Measurements from ENCODE around the gene ZNF132.
"Not testable (repeated sequence)": the region's sequence is repeated elsewhere in the genome, so short reads cannot be mapped to it uniquely, and the experiment has no call there.

The ZNF132 gene

DNA sequence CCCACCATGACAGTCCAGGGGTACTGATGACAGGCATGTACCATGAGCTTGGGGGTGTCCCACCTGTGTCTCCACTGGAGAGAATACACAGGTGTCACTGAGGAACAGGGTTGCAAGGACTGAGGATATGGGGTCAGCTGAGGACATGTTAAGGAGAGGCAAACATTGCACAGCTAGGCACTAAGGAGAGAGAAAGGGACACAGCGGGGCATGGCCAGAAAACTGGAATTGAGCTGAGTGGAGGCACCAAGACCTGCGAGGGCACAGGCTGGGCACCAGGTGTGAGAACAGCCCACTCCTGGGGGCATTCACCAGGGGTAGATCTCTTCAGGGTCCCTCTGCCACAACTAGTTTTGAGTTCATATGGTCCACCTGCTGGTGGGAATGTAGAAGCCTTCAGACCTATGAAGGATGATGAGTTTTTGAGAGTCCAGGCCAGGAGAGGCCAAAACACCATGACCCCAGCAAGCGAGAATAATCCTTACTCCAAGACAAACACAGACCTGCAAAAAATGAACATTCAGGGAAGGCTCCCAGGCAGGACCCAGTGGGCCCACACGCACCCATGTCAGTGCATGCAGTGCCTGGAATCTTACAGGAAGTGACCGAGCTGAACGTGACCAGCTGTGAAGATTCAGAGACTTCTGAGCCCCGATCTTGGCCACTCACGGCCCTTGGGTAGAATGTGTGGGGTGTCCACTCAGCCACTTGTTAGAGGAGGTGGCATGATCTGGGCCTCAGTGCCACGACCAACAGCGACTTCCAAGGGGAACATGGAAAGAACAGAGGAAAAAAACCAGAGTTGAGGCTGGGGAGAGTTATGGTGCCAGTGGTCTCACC lies 32.9 kb downstream of the ZNF132 start:
- no peak for DNase-seq

DNA sequence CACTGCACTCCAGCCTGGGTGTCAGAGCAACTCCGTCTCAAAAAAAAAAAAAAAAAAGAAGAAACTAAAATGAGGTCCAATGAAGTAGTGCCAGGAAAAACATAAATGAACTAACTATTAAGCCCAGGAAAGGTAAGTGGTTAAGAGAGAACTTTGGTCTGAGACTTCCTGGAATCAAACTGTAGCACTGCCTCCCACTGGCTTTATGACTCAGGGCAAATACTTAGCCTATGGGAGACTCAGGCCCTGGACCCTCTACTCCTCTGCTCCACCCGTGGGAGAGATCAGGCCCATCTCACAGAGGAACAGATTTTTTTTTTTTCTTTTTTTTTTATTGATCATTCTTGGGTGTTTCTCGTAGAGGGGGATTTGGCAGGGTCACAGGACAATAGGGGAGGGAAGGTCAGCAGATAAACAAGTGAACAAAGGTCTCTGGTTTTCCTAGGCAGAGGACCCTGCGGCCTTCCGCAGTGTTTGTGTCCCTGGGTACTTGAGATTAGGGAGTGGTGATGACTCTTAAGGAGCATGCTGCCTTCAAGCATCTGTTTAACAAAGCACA lies 36.0 kb downstream of the ZNF132 start:
- DNase-seq, result not testable (repeated sequence)

DNA sequence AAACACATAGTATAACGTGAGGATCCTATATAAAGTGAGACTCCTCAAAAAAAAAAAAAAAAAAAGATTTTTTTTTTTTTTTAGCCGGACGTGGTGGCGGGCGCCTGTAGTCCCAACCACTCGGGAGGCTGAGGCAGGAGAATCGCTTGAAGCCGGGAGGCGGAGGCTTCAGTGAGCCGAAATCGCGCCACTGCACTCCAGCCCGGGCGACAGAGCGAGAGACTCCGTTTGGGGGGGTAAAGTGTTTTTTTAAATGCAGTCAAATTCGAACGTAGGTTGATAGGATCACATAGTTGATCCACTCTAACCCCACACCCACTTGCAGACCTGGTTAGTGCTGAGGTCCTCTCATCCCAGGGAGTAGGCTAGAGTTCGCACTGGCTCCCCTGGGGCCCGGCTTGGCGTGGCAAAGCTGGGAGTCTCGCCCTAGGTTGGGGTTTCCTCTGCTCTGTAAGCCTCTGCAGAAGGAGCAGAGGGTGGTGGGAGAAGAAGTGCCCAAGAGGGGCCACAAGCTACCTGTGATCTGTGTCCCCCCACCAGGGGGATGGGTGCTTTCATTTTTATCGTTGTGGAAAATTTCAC lies 38.0 kb downstream of the ZNF132 start:
- DNase-seq, result no peak

- DNase-seq, result peak; percentile 99
Measured at GRCh38 chr19:58400916-58401839, 38.8 kb downstream of the ZNF132 start.

- DNase-seq, result no peak
Measured at GRCh38 chr19:58400316-58400915, 39.5 kb downstream of the ZNF132 start.

- no peak for DNase-seq
Measured at GRCh38 chr19:58399903-58400302, 40.0 kb downstream of the ZNF132 start.

GRCh38 chr19:58398545-58398944 lies 41.4 kb downstream of the ZNF132 start:
- no peak for DNase-seq

DNA sequence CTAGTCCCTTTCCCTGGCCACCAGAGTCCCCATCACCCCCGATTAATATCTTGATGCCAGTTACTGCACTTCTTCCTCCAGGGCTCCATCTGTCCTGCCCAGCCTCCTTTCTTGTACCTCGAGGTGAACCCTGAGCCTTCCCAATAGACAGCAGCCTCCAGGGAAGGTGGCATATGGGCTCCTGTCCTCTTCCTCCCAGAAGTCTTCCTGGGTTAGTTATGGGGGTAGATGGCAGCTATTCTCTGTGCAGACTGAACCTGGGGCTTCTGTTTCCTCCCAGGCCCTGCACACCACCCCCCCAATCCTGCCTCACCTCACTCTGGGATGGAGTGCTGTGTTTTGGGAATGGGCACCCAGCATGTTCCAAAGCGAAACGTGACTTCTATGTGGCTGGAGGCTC lies 41.9 kb downstream of the ZNF132 start:
- DNase-seq, result no peak

DNA sequence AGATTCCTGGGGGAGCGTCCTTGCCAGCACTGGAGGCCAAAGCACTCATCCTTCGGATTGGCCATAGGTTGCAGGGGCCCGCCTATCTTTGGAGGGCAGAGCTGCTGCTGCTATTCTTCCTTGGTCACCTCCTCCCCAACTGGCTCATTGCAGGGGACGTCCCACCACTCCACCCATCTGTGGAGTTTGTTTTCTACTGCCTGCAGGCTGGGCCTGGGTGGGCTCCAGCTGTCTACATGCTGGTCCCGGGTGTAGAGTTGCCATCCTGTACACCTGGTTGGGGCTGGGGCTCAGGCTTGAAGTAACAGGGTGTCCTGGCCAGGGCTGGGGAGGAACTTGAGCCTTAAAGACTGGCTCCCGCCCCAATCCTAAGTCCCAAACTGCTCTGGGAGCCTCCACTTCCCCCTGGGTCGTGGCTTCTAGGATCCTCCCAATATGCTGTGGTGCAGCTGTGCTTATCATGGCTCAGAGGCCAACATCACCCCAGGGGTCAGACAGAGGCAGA lies 42.4 kb downstream of the ZNF132 start:
- DNase-seq, result no peak

GRCh38 chr19:58396691-58397532 lies 43.0 kb downstream of the ZNF132 start:
- DNase-seq, result no peak

DNA sequence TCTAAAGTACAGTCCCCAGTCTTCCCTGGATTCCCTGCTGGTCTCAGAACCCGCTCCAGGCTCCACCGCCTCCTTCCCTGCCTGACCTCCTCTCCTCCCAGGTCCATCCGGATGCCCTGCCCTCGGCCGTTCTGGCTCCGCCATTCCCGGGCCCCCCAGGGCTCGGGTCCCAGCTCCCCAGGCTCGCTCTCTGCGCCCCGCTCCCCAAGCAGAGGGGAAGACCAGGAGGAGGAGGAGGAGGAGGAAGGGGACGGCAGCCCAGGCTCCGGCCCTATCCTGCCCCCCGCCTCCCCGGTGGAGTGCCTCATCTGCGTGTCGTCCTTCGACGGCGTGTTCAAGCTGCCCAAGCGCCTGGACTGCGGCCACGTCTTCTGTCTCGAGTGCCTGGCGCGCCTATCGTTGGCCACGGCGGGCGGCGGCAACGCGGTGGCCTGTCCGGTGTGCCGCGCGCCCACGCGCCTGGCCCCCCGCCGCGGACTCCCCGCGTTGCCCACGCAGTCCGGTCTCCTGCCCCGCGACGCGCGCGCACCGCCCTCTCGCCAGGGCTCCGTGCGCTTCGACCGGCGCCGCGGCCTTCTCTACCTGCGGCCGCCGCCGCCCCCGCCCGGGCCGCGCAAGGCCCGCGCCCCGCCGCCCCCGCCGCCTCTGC lies 43.9 kb downstream of the ZNF132 start:
- no peak for DNase-seq

DNA sequence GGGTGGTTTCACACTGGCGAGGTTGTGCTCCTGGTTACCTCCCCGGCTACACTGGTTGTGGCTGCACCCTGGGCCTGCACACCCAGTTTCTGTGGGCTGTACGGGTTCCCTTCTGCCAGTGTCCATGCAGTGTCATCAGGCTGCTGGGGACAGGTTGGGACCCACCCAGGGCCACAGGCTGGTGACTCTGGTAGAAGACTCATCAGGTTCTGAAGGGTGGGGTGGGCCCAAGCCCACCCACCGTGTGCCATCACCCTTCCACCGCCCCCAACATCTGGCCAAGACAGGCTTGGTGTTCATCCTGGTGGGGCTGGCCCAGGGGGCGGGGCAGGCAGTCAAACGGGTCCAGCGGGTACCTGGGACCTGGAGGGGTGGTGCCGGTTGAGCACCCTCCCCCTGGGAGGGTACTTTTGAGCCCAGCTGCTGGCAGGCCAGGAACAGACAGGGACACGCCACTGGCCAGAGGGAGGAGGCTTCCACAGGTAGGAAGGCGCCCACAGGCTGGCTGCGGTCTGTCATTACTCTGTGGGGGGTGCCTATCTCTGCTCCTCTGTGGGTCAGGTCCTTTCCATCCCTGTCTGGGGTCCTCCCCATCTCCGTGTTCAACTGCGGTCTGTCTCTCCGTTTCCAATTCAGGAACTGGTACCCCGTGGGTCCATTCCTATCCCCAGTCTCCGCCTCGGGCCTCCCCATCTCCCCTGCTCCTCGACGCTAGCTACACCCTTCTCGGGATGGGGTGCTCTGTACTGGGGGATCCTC lies 44.6 kb downstream of the ZNF132 start, which contains the start of gene RNF225:
Gene RNF225 (plus strand): TSS at position 437 of the 759 bp plus-strand sequence. CDS start 434 bp downstream, outside the sequence.
- no peak for DNase-seq

DNA sequence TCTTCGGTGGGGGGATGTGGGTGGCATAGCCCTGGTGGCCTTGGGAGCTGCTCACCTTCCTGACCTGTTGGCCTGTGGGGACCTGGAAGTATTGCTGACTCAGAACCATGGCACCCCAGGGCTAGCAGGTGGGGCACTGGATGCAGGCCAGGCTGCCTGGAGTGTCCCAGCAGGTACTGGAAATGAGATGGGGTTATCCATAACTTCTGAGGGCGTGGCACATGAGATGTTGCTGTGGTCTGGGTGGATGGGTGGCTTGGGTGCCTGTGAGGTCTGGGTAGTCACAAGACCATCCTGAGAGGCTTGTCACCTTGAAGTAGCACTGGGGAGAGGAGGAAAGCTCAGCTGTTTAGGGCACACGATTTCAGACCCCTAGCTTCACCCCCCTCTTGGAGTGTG lies 45.1 kb downstream of the ZNF132 start:
- DNase-seq, result no peak

GRCh38 chr19:58393725-58394033 lies 46.3 kb downstream of the ZNF132 start:
- no peak for DNase-seq

DNA sequence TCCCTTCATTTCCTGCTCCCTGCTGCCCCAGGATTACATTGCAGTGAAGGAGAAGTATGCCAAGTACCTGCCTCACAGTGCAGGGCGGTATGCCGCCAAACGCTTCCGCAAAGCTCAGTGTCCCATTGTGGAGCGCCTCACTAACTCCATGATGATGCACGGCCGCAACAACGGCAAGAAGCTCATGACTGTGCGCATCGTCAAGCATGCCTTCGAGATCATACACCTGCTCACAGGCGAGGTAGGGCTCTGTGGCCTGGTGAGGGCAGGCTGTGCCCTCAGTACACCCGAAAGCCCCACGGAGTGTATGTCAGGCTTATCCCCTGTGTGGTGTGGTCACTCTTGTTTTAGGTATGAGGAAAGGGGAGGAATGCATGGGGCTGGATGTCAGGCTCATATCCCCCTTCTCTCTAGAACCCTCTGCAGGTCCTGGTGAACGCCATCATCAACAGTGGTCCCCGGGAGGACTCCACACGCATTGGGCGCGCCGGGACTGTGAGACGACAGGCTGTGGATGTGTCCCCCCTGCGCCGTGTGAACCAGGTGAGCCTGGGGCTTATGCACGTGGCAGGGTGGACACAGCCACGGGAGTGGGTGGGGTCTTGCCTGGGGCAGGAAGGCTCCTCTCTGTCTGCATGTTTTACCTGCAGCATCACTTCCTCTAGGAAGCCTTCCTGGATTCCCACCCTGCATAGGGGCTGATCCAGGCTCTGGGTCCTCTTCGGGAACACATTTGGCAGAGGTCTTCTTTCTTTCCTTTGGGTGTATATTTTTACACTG lies 46.8 kb downstream of the ZNF132 start:
- DNase-seq, result no peak

DNA sequence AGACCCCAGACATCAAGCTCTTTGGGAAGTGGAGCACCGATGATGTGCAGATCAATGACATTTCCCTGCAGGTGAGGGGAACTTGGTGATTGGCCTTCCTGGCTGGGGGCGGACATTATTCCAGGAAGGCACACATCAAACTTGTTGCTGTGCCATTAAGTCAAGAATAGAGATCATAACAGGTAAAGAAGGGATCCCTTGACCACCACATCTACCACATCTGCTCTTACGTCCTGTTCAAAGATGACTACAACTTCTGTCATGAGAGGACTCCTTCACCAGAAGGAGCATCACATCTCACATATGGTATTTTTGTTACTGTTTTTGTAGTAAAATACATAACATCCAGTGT lies 51.8 kb downstream of the ZNF132 start:
- no peak for DNase-seq

DNA sequence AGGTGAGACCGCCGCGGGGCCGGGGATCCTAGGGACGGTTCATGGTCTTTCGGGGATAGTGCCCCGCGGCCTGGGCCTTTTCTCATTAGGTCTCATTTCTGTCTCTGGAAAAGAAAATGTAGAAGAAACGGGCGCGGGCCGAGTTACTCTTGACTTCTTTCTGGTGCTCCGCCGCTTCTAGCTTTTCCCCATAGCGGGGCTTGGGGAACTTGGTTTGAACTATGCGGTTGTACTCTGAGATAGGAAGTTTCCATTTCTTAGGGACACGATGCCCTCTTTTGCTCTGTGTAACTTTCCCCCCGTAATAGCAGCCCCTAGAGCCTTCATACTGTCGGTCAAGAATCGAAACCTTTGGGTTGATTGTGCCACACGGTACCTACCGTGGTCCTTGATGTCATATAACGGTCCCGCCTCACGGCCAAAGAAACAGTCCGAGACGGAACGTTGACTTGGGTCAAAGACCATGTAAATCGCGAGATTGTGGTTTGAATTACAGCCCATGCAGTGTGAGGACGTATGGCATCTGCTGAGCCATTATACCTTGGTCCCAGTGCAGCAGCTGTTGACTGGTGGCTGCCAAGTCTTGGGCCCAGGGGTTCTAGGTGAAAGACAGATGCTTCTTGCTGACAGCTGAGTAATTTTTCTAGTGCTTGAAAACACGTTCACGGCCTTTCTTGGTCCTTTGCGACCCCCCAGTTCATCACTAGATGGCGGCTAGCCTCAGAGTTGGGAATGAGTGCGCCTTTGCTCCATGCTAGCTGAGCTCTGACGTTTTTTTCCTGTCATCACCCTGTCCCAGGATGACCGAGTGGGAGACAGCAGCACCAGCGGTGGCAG lies 52.4 kb downstream of the ZNF132 start:
- no peak for DNase-seq

GRCh38 chr19:58386576-58387337 lies 53.2 kb downstream of the ZNF132 start, which contains the start of gene RPS5:
Gene RPS5 (plus strand): TSS chr19:58387269. CDS start chr19:58388138, 869 bp downstream.
- DNase-seq, result peak; percentile 99
